NCI-H2196 treated with DMSO at 0.1 percent for 48 hours (cell line): ENCODE results near the gene ATOH8.

Experiments used
- DNase-seq: peaks from one replicate; lab custom pipeline; 2025; ENCODE audit not compliant: unreplicated experiment; lab: John Stamatoyannopoulos, UW

The ATOH8 gene

DNA sequence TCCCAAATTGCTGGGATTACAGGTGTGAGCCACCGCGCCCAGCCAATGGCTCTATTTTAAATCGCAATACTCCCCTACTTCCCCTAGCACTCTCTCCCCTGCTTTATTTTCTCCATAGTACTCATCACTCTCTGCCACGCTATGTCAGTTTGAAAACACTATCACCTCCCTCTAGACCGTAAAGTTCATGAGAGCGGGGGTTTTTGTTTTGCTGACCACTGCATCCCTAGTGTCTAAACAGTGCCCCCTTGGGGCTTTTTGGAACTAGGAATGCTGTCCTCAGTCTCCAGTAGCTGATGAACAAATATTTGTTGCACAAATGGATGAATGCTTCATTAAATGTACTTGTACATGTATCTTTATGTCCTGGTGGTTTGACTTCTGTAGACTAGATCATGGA, 44.1 kb downstream of the ATOH8 start:
- DNase-seq: no peak

DNA sequence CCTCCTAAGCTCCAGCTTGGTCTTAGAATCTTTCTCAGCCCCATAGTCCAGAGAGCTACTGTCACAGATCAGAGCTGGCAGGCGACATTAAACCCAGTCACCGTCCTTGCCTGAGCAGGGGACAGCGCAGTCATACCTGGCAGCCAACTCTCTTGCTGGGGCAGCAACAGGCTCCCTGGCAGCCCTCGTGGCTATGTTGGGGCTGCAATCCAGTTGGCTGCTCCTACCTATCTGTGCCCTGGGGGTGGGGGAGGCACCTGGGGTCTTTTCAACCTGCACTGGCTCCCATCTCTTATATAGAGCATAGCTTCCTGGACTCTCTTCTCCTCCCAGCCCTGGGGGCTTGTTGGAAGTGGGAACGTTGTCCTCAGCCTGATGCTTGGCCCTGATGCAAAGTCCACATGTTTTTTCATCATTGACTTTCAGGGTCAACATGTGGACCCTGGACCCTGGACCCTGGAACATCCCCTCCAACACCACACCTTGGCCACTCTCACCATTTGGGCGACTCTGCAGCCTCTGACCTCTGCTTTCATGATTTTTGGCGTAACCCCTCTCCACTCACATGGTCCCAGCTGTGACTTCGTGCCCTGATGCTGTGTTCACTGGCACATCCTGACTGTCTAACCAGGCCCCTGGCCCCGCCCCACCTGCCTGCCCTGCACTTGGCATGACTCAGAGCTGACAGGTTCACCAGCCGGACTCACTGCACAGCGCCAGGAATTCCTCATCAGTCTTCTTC, 45.6 kb downstream of the ATOH8 start:
- no peak for DNase-seq

DNA sequence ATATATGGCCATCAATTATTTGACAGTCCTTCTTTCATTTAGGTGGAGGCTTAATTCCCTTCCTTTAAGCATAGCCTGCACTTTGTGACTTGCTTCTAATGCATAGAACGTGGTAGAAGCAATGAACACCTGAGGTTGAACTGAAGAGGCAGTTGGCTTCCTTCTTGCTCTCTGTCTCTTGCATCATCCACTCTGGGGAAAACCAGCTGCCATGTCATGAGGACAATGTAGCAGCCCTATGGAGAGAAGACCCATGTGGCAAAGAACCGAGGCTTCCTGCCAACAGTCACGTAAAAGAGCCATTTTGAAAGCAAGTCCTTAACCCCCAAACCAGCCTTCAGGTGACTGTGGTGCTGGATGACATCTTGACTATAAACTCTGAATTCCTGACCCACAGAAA, 46.8 kb downstream of the ATOH8 start:
- no peak for DNase-seq

DNA sequence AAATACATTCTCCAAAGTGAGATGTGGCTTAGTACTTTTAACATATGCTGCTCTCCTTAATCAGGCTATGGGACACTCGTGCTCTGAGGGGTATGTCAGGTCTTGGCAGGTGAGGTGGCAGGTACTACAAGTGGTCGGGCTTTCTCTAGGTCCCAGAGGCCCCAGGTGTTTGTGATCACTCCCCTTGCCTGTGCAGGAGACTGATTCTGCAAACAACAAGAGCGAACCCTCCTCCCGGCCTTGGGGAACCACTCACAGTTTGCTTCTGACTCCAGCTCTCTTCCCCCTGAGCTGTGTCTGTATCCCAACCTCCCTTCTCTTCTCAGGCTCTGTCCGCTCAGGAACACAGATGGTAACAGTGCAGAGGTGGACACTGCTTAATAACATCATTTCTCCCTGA, 48.1 kb downstream of the ATOH8 start:
- DNase-seq: no peak

DNA sequence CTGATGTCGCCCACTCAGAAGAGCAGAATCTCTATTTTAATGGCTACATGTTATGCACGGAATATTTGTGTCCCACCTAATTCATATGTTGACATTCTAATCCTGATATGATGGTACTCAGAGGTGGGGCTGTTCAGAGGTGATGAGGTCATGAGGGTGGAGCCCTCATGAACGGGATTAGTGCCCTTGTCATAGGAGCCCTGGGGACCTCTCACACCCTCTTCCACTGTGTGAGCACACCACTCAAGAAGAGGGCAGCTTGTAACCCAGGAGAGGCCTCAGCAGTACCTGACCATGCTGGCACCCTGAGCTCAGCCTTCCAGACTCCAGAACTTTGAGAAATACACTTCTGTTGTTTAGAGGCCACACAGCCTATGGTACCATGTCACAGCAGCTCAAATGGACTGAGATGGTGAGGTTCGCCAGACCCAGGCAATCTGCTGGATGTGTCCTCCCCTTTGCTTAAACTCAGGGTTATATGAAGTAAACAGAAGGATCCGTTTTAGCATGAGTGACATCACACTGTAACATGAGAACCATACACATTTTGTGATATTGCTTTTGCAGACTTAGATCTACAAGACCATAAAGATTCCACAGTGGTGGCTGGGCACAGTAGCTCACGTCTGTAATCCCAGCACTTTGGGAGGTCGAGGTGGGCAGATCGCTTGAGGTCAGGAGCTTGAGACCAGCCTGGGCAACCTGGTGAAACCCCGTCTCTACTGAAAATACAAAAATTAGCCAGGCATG, 48.7 kb downstream of the ATOH8 start:
- DNase-seq: no peak

DNA sequence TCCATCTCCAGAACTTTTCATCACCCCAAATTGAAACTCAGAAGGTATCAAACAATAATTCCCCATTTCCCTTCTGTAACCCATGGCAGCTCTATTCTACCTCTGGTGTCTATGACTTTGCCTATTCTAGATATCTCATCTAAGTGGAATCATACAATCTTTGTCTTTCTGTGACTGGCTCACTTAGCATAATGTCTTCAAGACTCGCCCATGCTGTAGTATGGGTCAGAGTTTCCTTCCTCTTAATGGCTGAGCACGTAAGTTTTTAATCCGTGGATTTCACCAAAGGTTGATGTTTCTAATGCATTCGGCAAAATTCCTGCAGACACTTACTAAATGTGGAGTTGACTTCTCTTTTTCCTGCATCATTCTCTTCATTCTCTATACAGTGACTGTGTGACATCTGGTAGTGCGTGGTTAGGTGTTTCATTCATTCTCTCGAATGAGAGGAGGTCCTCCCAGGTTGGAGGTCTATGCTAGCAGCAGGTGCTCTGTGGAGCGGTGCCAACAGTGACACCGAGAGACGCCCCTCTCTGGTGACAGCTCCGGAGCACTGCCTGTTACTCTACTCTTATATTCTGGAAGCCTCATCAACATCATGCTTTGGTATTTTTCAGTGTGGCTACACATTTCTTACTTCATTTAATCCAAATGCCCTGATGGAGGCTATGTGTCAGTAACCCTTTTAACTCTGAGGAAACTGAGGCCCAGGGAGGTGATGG, 50.1 kb downstream of the ATOH8 start:
- no peak for DNase-seq

DNA sequence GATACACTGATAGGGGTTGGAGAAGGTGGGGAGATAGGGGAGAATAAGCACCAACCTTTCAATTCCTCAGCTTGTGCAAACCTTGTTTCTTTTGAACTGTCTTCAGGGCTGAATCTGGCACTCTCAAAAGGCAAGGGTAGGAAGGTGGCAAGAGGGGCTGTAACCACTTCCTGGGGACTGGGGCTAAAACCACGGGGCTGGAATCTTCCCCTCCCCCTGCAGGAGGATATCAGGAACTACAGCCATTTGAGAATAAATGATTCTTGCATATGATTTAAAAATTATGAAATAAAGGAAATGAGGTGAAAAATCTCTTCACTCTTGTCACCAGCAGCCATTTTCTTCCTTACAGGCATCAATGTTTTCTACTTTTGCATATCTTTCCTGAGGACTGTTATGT, 50.8 kb downstream of the ATOH8 start:
- no peak for DNase-seq

DNA sequence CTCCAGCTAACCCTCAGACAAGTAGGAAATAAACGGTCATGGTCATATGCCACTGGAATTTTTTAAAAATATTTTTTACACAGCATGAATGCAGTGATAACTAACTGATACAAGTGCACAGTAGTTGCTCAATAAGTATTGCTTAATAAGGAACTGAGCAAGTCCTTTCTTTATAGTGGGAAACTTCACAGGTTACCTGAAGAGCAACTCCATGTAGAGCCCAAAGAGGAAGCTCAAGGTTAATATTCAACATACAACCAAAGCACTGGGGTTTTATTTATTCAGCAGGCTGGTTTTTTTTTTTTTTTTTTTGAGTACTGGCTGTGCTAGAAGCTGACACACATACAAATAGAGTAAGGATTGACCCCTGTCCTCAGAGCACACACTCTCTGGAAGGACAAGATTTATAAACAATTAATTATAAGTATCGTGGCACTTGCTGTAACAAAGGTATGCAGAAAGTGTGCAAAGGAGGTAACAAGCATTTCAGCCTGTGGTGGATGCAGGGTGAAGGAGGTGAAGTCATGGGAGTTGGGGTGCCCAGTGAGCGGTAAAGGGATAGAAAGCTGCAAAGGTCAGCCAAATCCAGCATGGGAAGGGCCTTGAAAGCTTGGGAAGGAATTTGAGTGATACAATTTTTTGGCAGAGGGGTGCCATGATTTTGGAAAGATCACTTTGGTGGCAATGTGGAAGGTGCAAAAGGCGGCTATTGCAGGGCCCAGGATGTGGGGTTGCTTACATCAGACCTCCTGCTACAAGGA, 52.7 kb downstream of the ATOH8 start:
- DNase-seq: no peak

DNA sequence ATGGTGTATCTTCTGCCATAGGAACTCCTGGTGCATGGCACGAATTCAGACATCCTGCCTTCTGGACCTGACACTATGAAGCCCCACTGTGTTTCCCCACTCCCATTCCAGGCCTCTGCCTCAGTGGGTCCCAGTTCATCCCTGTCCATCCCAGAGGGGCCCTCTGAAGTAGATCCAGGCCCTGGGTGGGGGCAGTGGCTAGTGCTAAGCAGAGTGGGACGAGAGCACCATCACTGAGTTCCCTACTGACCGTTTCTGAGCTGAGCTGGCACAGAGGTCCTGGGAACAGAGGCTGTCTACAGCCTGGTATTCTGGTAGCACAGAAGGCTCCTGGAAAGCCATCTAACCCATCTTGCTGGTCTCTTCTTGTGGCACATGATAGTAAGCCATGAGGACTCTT, 54.0 kb downstream of the ATOH8 start:
- no peak for DNase-seq

DNA sequence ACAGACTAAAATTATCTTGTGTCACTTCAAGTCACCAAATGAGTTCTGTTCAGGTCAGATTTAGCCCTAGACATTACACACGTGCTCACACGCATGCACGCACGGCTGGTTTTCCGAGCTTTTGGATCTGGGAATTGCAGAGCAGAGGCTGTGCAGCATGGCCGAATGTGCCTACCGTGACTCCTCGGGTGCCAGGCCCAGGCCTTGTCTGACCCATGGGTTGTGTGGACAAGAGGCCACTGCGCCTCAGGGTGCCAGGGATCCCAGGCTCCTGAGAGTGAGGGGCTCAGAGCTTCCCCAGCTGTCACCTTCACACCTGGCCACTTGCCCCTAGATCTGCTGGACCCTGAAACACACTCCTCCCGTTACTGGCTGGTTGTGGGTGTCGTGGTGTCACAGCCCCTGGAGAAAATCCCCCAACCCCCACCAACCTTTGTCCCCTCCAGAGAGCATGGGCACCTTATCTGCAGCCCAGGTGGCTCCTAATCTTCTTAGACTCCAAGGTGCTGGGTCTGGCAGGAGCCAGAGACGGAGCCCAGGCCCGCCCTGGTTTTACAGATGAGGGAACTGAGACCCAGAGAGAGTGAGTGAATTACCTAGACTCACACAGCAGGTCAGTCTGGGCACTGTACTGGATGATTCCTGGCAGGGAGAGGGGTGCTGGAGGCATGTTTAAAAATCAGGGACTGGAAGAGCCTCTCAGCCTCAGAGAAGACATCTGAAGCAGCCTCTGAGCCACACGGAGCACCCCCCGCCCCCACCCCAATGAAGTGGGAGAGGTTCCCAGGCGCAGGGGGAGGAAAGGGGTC, 56.8 kb downstream of the ATOH8 start:
- DNase-seq: no peak

DNA sequence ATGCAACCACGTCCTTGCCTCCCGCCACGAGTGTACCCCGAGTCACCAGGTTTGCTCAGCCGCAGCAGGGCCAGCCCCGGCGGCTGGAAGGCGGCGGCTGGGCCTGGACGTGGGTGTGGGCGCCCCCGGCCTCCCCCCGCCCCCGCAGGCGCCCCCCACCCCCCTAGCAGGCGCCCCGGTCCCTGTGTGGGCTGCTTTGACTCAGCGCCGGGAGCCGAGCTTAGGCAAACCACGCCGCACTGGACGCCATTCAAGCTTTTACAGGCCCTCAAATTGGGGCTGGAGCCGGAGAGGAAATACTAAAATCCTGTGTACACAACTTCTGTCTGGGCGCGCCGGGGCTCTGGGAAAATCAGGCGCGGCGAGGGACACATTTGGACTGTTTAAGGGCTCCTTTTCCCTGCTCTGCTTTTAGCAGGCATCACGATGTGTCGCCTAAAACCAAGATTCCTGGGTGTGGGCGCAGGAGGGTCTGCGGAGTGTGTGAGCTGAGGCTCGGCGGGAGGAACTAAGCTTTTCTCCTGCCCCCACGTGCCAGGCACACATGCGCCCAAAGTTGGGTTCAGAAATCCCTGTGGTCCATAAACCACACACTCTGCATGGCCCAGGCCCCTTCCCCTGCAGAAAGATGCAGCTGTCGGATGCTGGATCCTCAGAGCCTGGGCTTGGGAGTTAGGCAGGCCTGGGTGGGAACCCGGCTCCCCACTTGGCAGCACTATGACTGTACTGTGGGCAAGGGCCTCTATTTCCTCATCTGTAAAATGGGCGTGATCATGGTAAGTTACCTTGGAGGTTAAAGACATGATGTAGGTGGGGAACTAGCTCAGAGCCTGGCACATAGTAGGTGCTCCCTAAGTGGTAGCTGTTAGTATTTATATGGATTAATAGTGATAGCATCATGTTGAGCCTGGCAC, 57.6 kb downstream of the ATOH8 start:
- DNase-seq: no peak

DNA sequence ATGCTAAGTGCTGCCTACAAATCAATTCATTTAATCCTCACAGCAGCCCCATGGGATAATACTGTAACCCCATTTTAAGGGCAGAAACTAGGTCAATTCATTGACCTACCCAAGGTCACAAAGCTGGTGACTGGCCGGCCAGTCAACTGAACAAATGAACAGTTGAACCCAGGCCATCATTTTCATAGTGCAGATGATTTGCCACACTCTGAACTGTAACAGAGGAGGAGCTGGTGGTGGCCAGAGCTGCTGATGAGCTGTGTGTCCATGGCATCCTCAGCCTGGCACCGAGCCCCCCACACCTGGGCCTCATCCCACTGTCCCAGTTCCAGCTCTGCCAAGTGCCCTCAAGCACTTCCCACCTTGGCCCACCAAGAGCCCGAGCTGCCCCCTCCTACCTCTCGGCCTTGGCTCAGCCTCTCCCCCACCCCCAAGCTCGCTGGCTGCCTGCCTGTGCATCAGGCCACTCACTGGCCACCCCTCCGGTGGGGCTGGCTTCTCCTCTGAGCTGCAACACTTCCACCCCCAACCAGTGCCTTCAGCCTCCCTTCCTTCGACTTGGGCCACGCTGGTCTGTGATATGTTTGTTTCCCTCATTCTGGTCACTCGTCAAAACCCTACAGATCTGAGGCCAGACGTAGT, 58.4 kb downstream of the ATOH8 start:
- DNase-seq: no peak

DNA sequence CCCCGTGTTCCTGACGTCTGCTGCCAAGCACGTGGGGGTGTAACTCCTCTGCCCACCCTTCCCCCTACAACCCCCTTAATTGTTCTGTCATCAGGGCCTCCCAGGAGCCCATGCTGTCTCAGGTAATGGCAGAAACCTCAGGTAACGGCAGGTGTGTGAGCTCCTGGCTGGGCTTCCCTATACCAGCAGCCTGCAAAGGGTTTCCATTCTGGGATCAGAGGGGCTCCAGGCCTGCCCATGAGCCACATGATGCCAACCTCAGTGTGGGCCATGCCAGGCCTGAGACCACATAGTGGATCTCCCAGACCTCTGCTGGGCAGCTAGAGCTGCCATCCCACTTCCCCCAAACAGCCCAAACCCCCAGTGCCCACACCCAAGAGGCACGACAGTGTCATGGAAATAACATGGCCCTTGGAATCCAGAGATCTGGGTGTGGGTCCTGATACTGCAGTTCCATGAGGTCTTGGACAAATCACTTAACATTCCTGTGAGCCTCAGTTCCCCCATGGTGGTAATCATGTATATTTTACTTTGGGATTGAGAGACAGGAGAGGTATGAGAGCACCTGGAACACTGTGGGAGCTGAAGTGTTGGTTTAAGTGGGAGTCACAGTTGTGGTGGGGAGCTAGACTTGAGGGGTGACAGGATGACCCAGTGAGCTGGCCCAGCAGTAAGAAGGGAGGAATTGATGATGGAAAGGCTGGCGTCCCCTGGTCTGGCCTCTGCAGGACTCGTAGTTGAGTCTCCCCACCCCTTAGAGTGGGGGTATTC, 59.6 kb downstream of the ATOH8 start:
- DNase-seq: no peak

DNA sequence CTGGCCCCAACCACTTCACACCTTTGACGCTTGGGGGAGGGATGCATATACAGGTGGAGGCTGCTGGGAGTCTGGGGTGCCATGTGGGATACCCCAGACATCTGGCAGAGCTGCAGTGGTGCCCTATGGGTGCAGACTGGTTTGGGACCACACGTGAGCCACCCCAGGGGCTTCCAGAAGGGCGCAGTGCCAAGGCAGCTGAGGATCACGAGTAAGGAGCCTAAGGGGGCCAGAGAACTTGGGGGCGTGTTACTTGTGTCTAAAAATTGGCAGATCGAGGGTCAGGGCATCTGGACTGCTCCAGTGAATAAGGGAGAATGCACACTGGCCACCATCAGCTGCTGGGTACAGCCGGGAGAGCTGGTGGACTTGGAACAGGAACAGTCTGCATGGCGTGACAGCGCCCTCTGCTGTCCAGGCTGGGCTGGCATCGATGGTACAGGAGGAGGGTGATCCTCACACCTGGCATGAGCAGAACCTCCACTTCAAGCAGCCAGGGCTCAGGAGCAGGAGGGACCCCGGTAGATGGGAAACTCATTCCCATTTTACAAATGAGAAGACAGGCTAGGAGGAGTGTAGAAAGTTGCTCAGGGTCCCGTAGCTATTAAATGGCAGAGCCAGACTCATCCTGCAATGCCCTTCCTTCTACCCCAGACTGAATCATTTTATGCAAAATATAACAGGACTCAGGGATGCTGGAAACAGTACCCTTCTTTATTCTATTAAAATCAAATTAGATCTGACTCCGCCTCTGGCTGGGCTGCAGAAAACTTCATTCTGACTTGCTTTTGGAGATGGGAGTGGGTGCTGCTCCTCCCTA, 60.4 kb downstream of the ATOH8 start:
- DNase-seq: peak; percentile 41

DNA sequence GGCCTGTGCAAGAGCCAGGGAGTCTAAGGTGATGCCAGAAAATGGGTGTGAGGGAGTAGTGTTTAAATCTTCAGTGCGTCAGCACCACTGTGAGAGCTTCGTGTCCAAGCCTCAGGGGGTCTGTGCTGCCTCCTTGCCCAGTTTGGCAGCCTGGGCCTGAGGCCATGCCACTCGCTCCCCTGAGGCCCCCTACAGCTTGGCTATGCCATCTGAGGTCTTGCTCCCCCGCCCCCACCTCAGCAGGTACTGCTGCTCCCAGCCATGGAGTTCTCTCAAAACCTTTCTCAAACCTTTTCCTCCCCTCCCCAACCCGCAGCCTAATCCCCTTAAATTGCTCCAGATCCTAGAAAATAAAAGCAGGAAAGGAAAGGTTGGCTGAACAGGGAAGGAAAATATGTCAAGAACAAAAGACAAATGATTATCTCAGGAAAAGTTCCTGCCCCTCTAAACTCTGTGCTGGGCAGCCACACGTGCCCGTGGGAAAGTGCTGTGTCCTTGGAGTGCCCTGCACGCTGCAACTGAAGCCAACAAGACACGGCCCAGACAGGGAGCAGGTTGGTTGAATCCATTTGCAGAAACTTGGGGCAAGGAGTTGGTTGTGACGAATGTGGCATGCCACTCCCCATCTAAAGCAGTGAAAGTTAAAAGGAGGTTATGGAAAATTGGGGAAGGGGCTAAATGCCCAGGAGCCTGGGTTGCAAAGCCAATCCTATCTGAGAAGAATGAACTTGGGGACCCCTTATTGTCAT, 61.2 kb downstream of the ATOH8 start:
- DNase-seq: no peak

DNA sequence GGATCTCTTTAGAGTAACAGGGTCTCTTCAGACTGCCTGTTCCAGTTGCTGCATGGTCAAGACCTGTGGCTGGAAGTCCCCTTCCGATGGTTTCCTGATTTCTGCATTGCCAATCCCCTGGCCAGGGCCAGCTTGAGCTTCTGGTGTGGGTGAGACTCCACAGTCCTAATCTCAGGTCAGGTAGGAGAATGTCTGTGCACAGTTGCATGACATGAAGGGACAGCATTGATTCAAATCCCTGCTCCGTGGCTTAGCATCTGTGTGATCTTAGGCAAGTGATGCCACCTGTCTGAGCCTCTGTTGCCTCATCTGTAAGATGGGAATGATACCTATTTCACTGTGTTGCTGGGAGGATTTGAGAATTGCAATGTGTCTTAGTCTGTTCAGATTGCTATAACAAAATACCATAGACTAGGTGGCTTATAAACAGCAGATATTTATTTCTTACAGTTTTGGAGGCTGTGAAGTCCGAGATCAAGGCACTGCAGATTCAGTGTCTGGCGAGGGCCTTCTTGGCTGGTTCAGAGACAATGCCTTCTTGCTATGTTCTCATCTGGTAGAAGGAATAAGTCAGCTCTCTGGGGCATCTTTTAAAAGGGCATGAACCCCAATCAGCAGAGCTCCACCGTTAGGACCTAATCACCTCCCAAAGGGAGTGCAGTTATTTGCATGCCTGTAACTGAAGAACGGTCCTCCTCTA, 66.2 kb downstream of the ATOH8 start:
- no peak for DNase-seq
